Measurements from ENCODE around the gene ITGB2.

ITGB2 gene

DNA sequence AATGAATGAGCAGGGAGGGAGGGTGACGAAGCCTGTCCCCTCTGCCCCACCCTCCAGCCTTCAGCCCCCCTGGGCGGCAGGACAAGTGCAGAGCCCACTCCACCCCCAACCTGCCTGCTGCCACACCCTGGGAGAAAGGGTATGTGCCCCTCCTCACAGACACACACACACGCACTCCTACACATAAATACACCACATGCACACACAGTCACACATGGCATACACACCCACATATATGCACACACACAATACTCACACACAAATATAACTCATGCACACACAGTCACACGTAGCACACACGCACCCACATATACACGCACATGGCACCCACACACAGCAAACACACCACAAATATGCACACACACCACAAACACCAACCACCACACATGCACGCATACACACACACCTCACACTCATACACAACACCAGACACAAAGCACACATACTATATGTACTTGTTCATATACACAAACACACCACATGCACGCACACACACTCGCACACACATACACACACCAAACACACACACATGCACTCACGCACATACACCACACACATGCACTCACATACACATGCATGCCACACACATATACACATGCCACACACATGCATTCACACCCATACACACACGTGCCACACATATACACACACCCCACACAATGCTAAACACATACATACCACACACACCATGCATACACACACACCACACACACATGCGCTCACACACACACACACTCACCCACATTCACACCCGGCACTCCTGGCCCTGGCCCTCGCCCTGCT, 16.4 kb downstream of the ITGB2 start:
- TF ChIP-seq, protein P1, sequence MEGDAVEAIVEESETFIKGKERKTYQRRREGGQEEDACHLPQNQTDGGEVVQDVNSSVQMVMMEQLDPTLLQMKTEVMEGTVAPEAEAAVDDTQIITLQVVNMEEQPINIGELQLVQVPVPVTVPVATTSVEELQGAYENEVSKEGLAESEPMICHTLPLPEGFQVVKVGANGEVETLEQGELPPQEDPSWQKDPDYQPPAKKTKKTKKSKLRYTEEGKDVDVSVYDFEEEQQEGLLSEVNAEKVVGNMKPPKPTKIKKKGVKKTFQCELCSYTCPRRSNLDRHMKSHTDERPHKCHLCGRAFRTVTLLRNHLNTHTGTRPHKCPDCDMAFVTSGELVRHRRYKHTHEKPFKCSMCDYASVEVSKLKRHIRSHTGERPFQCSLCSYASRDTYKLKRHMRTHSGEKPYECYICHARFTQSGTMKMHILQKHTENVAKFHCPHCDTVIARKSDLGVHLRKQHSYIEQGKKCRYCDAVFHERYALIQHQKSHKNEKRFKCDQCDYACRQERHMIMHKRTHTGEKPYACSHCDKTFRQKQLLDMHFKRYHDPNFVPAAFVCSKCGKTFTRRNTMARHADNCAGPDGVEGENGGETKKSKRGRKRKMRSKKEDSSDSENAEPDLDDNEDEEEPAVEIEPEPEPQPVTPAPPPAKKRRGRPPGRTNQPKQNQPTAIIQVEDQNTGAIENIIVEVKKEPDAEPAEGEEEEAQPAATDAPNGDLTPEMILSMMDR (conservative IDR thresholded peaks at IDR 0.05) = no peak
- no peak overlapping the region for H3K27ac ChIP-seq

DNA sequence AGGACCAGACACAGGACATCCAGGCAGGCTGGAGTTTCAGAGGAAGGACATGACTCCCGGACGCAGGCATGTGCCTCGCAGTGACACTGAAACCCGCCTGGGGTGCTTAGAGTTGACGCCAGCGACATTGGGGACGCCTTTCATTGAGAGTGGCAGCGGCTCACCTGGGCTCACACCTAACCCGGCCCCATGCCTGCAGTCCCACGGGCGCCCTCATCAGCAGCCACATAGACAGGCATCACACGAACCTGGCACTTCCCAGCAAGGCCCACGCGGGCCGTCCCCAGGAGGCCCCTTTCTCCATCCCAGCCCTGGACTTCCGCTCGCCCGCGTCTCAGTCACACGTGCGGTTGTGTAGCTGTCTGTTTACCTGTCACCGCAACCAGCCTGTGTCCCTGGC, 17.0 kb downstream of the ITGB2 start:
- TF ChIP-seq, protein P1 (conservative IDR thresholded peaks at IDR 0.05) = no peak
- no peak overlapping the region for H3K27ac ChIP-seq

DNA sequence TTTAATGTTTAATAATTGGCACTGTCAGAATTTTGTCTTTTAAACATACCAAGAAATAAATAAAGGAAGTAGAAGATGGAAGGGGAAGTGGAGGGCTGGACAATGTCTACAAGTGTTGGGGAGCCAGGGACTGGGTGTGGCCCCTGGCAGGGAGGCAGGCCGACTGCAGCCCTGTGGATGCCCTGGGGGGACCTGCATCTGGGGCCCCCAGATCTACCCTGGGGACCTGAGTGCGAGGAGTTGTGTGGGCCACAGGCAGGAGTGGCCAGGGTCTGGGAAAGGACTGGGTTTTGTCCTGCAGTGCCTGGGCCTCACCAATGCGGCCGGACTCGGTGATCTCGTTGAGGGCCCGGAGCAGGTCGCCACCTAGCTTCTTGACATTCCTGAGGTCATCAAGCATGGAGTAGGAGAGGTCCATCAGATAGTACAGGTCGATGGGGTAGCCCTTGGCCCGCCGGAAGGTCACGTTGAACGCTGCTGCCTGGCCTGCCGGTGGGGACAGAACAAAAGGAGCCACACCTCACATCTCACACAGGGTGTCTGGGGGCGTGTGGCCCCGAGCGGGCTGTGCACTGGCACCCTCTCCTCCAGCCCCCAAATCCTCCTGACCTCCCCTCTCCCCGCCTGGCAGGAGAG, 17.5 kb downstream of the ITGB2 start:
- no peak overlapping the region for H3K27ac ChIP-seq
- TF ChIP-seq, protein P1 (conservative IDR thresholded peaks at IDR 0.05) = no peak

DNA sequence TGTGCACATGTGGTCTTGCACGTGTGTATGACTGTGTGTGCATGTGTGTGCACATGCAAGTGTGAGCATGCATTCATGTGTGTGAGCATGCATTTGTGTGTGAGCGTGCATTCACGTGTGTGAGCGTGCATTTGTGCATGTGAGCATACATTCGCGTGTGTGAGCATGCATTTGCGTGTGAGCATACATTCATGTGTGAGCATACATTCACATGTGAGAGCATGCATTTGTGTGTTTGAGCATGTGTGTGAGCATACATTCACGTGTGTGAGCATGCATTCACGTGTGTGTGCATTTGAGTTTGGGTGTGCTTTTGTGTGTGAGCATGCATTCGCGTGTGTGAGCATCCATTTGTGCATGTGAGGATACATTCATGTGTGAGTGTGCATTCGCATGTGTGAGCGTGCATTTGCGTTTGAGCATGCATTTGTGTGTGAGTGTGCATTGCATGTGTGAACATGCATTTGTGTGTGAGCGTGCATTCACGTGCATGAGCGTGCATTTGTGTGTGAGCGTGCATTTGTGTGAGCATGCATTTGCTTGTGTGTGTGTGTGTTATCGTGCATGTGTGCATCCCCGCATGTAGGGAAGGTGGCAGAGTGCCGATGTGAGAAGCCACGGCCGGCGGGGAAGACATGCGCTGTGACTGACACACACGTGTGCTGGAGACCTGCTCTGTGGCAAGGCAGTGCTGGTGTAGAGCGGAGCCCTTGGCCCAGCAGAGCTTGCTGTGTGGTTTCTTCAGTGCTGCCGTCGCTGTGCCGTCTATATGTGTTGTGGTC, 18.2 kb downstream of the ITGB2 start:
- TF ChIP-seq, protein P1 (conservative IDR thresholded peaks at IDR 0.05) = no peak
- no peak overlapping the region for H3K27ac ChIP-seq

DNA sequence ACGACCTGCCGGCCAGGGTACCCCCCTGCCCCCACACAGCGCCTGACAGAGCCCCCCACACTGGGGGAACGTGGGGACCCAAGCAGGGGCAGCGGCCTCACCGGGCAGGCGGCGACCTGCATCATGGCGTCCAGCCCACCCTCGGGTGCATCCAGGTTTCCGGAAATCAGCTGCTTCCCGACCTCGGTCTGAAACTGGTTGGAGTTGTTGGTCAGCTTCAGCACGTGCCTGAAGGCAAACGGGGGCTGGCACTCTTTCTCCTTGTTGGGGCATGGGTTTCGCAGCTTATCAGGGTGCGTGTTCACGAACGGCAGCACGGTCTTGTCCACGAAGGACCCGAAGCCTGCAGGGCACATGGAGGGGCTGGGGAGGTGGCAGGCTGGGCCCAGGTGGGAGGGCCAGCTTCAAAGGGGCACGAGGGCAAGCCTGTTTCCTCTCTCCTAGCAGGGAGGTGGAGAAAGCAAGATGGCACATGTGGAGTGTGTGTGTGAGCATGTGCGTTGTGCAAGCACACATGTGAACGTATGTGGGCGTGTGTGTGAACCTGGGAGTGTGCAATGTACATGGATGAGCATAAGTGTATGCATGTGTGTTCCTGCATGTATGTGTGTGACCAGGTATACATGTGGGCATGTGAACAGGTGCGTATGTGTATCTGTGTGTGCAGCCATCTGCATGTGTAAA, 19.2 kb downstream of the ITGB2 start:
- H3K27ac ChIP-seq = peak overlapping the region; percentile 63
- TF ChIP-seq, protein P1 (conservative IDR thresholded peaks at IDR 0.05) = no peak

DNA sequence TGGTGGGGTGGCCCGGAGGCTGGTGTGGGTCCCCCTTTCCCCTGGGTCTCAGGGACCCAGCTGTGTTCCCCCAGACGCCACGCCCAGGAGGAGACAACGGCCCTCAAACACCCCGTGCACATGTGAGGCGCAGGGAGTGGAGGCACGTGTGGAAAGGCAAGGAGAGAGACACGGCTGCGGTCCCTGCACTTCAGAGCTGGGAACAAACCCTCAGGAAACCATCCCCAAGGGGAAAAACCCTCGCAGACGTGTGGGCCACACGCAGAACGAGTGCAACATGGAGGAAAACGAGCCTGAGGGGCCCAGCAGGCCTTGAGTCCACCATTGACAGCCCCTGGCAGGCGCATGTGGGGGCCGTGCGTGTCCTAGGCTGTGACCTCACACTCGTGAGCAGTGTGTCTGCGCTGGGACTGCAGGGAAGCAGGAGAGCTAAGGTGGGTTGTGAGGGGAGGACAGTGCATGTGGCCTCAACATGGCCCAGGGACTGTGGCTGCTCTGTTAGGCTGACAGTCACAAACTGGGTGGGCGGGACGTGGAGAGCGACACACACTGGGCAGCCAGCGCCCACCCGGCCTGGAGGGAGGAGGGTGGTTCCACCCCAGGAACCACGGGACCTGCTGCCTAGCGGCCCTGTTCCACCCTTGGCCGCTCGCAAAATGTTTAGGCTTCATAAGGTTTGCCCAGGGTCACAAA, 20.0 kb downstream of the ITGB2 start:
- H3K27ac ChIP-seq = peak overlapping the region; percentile 63
- TF ChIP-seq, protein P1 (conservative IDR thresholded peaks at IDR 0.05) = no peak
